Stimulated activated CD4-positive, alpha-beta T cell treated with anti-CD3 and anti-CD28 coated beads, Interleukin-12 subunit alpha, Interleukin-12 subunit beta, amount 100 ng/mL, for 4 hours (primary cell): Measurements from ENCODE around the gene ITGA5.

ENCODE experiments used
- DNase-seq: peaks from one replicate; pipeline ENCODE4 v3.0.0-alpha.2; 2020

The ITGA5 gene

GRCh38 chr12:54387114-54387467 is 32.0 kb downstream of the ITGA5 start:
- DNase-seq: no peak

- no peak for DNase-seq
Measured at GRCh38 chr12:54386403-54387113, 32.5 kb downstream of the ITGA5 start.

DNA sequence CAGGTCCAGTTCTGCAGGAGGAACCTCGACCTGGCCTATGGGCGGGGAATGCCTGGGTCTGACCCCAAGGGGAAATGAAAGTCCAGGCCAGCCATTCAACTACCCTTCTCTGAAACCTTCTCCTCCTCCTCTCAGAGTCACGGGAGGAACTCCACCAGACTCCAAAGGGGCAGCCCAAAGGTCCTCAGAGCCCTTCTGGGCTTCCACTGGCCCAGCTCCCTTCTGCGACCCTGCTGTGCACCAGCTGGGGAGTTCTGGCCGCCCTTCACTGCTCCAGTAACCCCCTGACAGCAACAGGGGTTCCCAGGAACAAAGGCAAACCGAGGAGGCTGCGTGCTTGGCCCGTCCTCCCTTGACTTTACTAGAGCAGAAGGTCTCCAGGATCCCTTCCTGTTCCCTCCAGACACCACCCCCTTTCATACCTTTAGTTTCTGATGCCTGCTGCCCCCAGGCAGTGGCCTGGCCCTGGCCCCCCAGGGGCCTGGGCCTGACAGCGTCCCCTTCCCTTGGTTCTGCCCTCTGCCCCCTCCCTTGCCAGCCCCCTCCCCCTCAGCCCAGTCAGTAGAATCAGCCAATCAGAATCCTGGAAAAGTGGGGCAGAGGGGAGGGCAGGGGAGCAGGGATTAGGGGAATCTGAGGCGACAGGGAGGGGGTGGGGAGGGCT is 33.7 kb downstream of the ITGA5 start:
- no peak for DNase-seq

GRCh38 chr12:54384591-54385041 is 34.5 kb downstream of the ITGA5 start, which contains the start of gene ZNF385A:
ZNF385A (minus strand) TSS chr12:54384733; CDS start chr12:54384514, 219 bp downstream.
- DNase-seq: no peak

- DNase-seq: no peak
Measured at GRCh38 chr12:54383041-54383609, 35.9 kb downstream of the ITGA5 start.

GRCh38 chr12:54381136-54381535 is 37.9 kb downstream of the ITGA5 start:
- DNase-seq: no peak

DNA sequence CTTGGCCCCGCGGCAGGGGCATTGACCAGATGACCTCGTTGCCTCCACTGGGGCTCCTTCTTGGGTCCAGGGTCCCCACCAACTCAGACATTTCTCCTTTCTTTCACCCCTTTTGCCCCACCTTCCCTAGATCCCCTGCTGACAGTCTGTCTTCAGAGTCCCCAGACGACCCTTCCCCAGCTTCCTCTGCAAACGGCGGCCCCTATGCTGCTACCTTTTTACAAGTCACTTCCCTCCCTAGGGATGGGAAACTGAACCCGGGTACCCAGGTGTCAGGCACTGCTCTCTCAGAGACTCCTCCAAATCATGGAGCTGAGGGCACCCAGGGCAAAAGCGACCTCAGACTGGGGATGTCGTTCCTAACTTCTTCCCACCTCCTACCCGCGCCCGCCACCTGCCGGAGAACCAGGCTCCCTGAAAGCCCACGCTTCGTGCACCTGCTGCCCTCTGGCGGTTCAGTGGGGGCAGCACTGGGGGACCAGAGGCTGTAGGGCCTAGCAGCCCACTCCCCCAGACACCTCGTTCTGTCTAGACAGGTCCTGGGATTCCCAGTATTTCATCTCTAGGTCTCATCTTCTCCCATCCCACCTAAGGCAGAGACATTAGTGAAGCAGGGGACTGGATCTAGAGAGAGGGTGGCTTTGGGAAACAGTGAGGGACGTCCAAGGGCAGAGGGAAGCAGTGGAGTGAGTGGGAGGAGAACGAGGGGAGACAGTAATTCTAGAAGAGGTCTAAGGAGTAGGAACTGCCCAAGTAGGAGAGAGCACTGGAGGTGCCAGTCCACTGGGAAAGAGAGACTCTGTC is 39.5 kb downstream of the ITGA5 start:
- DNase-seq: peak; percentile 91

- DNase-seq: no peak
Measured at GRCh38 chr12:54378796-54379397, 40.2 kb downstream of the ITGA5 start.

- no peak for DNase-seq
Measured at GRCh38 chr12:54377797-54378515, 41.1 kb downstream of the ITGA5 start.

DNA sequence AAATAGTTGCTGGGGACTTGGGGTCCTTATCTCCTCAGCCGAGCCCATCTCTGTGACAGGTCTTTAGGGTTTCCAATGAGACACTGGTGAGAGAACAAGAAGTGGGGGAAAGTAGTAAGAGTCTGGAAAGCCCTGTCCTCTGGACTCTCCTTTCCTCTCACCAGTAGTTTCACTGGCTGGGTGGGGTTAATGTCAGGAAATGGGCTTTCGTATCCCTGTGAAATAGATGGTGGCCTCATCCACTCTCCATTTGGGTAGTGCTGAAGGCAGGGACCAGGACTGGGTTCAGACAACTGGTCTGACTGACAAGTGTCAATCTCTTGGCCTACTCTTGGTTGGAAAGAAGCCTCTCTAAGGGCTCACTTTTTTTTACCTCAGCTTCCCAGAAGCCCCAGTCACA is 42.1 kb downstream of the ITGA5 start:
- no peak for DNase-seq

DNA sequence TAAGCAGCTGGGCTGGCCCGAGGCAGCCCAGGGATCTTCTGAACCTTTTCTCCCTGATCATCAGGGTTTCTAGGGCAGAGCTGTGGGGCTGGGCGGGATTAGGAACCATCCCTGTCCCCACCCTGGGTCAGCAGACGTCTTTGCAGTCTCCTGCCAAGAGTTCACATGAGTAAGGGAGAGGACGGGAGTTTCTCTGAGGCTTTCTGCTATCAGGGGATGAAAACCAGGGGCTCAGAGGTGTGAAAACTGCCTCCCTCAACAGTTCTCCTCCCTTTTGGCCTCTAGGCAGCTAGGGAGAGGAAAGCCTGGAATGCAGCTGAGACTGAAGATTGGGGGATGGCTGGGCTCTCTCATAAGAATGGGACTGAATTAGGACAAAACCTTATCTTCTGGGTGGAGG is 42.5 kb downstream of the ITGA5 start:
- DNase-seq: no peak

DNA sequence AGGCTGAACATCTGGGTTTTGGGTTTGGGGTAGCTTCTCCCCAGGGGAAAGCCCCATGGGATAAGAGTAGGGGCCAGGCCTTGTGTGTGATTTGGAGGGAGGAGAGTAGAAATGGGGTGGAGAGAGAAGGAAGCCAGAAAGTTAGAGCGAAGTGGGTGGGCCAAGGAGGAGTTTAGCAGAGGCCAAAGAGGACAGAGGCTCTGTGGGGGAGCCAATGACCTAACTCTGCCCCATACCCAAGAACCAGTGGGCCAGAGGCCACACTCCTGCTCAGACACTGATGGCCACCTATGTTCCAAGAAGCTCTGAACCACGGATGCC is 43.8 kb downstream of the ITGA5 start:
- DNase-seq: no peak

DNA sequence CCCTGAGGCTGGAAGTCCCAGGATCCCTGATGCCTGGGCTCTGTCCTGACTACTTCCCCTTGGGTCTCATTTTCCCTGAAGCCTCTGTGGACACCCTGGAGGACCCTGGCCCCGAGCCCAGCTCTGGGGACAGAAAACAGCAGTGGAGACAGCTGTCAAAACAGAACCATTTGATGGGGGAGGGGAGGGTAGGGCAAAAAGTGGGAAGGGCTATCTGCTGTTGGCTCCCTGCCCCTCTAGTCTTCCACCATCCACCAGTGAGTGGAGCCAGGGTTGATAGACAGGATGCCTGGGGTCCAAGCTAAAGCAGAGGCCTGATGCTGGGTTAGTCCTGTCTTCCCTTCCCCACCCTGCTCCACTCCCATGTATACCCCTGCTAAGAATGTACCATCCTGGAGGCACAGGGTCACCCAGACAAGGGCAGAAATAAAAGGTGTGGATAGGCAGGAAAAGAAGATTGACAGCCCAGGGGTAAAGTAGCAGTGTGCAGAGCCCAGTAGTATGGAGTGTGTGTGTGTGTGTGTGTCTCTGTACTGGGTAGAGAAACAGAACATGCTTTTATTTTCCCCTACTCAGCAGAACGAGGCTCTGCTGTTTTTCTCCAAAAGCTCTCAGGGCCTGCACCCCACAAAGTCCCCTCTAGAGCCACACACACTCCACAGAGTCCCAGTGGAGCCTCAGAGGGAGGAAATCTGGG is 44.4 kb downstream of the ITGA5 start:
- no peak for DNase-seq

DNA sequence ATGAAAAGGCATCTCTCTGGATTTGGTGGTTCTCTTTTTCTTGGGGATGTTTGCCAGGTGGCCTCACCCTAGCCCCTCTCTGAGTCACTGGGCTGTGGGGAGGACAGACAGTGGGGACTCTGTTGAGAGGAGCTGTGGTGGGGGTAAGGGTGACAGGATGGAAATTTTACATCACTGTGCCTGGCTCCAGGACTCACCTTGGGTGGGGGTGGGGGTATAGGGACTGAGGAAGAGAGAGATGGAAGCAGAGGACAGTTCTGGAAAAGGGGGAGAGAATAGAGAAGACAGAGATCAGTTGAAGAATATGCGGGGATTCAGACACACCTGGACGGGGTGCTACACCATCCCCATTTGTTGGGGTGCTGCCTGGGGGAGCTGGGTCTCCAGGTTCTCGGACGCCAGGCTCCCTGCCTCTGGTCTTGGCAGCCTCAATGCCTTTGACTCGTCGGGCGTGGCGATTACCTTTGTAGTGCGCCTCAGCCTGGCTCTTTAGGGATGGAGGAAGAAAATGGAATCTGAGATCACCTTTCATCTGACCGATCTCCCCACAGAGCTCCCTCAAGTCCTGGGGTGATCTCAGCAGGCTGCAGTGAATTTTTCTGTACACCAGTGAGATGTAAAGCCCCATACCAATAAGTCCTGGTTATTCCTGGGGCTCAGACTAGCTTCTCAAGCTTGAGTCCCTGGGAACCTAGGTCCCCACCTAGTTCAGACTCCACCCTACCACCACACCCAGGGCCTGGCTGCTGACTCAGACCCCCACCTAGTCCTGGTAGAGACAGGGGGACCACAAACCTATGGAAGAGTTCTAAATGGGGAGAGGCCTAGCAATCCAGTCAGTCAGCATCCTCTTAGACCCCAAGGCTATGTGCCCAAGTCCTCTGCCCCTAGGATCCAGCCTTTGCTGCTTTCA is 45.2 kb downstream of the ITGA5 start:
- no peak for DNase-seq

DNA sequence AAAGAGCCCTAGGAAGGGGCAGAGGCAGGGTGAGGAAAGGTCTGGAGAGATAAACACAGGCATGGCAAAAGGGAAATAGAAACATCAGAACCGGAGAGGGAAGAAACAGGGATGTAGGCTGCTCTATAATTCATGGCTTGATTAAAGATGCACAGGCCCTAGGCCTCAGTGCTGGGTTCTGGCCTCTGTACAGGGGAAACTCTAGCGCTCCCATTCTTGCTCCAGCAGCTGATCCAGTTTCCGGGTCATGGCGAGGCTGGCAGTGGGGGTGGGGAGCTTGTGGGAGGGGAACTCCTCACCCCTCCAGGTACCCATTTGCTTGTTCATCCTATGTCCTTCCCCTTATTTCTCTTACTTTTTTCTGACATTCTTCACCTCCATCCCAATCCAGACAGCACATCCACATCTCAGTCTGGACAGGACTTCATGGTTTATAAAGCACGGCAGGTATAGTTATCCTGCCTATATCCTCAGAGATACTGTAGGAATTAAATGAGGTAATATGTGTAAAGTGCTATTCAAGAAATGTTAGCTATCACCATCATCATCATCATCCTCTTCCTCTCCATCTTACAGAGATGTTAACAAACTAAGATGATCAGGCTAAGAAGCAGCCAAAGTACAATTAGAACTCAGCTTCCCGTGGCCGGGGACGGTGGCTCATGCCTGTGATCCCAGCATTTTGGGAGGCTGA is 46.8 kb downstream of the ITGA5 start:
- no peak for DNase-seq

GRCh38 chr12:54371328-54372112 is 47.5 kb downstream of the ITGA5 start:
- no peak for DNase-seq

DNA sequence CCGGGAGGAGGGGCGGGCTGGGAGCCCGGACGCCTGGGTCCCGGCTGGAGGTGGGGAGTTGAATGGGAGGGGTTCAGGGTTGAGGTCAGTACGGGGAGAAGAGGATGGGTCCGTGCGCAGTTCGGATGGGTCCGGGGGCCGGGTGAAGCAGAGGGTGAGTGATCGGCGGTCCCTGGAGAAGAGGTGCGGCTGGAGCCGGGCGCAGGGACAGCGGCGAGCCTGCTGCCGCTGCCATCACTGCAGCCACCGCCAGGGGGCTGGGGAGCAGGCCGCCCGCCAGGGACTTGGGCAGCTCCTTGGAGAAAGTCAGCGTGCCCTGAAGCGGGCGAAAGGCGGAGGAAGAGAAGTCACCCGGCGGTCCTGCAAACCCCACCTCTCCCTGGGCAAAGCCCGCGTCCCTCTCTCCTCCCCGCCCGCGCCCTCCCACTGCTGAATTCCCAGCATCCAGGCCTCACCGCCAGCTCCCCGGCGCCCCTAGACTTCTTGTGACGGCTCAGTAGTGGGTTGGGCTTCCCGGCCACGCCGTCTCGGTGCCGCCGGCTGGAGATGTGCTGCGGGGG is 48.8 kb downstream of the ITGA5 start:
- no peak for DNase-seq

DNA sequence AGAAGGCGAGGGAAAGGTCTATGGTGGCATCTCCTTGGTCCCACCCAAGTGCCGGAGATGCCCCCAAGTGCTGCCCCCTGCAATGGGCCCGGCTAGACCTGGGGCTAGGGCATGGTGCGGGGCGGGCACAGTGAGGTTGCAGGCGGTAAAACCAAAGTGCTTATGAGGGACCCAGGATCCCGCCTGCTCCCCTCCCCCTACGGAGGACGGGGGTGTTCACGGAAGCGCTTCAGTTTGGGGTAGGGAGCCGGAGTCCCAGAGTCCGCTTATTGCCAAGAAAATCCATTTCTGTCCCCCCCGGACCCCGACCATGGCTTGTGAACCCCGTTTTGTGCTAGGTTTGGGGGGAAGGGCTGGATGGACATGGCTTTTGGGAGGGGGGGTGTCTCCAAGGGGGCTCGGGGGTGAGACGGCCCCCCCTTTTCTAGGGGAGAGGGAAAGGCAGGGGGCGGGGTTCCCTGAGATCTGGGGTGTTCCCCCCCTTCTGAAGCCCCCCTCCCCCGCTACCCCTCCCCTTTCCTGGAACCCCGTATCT is 49.4 kb downstream of the ITGA5 start:
- DNase-seq: no peak
